Thoracic aorta (tissue), 2 donors: Measurements from ENCODE around the gene PCDHGB5. TPM values are rescaled to one million over a fixed set of nuclear protein-coding genes. Genes with fewer than 3 reads are reported as not detected.
A peak's percentile ranks its signal among the peaks of the same experiment; 100 is the strongest.

Source experiments
- ATAC-seq: fragments of 150-250 bp; one replicate; pipeline ENCODE4 v1.8.0; 2017; ENCODE audit warnings: low read depth; ENCODE audit not compliant: insufficient number of reproducible peaks, low FRiP score
- DNase-seq: peaks from one replicate; pipeline ENCODE4 v3.0.0-alpha.2; 2020; ENCODE audit warnings: low spot score
- H3K27ac ChIP-seq, 2 donors: fragments of 200-600 bp; sonication (generic); 1 replicate in 1 of 2; 2 replicates in 1 of 2; pipeline ENCODE4 v1.5.1; 2016; ENCODE audit warnings: mild to moderate bottlenecking in 2 of 2, moderate library complexity in 2 of 2
- H3K27me3 ChIP-seq: fragments of 200-600 bp; sonication (generic); replicated peaks from 2 replicates; pipeline ENCODE4 v1.6.0; 2016; ENCODE audit warnings: mild to moderate bottlenecking; ENCODE audit not compliant: insufficient read depth
- H3K36me3 ChIP-seq: fragments of 200-600 bp; sonication (generic); one replicate; pipeline ENCODE4 v1.5.1; 2016
- H3K4me1 ChIP-seq, 2 donors: fragments of 200-600 bp; sonication (generic); 1 replicate in 1 of 2; 2 replicates in 1 of 2; pipeline versions ENCODE4 v1.5.1 to v1.6.0; 2016; ENCODE audit warnings: low read depth in 2 of 2, mild to moderate bottlenecking in 1 of 2; ENCODE audit not compliant: control insufficient read depth in 1 of 2
- H3K4me3 ChIP-seq: fragments of 200-600 bp; sonication (generic); 2 replicates; pipeline ENCODE4 v1.5.1; 2016; ENCODE audit warnings: mild to moderate bottlenecking
- H3K9me3 ChIP-seq: fragments of 200-600 bp; sonication (generic); 2 replicates; pipeline ENCODE4 v1.5.1; 2016
- total RNA-seq, 2 donors: library from RNA; depleted of rRNA; stranded (reverse); fragments of >200 nt; gene quantifications; one replicate each; pipeline versions ENCODE4 v1.1.0 to v1.2.3, GENCODE V29; 2016
- TF ChIP-seq, protein P1 (sequence below): fragments of 200-600 bp; sonication (generic); IDR thresholded peaks from one replicate; pipeline ENCODE4 v1.5.1; 2019; ENCODE audit warnings: antibody characterized with exemption

Gene PCDHGB5
- total RNA-seq, 2 donors from 2014 or later, result 20.8 to 26.3 TPM

GRCh38 chr5:141356133-141356532 lies 41.6 kb upstream of the PCDHGB5 start:
- no peaks in the 10 kb centered on the region for H3K27me3 ChIP-seq
- H3K4me3 ChIP-seq, result no peak overlapping the region
- ATAC-seq (no peak), DNase-seq (no peak)
- H3K4me1 ChIP-seq, result no peaks in the 10 kb centered on the region
- H3K9me3 ChIP-seq, result peaks cover 85% of the 10 kb centered on the region
- no peaks in the 10 kb centered on the region for H3K36me3 ChIP-seq
- no peak overlapping the region for H3K27ac ChIP-seq
- TF ChIP-seq, protein P1, sequence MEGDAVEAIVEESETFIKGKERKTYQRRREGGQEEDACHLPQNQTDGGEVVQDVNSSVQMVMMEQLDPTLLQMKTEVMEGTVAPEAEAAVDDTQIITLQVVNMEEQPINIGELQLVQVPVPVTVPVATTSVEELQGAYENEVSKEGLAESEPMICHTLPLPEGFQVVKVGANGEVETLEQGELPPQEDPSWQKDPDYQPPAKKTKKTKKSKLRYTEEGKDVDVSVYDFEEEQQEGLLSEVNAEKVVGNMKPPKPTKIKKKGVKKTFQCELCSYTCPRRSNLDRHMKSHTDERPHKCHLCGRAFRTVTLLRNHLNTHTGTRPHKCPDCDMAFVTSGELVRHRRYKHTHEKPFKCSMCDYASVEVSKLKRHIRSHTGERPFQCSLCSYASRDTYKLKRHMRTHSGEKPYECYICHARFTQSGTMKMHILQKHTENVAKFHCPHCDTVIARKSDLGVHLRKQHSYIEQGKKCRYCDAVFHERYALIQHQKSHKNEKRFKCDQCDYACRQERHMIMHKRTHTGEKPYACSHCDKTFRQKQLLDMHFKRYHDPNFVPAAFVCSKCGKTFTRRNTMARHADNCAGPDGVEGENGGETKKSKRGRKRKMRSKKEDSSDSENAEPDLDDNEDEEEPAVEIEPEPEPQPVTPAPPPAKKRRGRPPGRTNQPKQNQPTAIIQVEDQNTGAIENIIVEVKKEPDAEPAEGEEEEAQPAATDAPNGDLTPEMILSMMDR, result no peak

GRCh38 chr5:141356950-141357349 lies 40.8 kb upstream of the PCDHGB5 start:
- H3K36me3 ChIP-seq, result no peaks in the 10 kb centered on the region
- no peaks in the 10 kb centered on the region for H3K4me1 ChIP-seq
- no peak overlapping the region for H3K27ac ChIP-seq
- TF ChIP-seq, protein P1, result no peak
- DNase-seq (no peak), ATAC-seq (no peak)
- no peaks in the 10 kb centered on the region for H3K27me3 ChIP-seq
- H3K4me3 ChIP-seq, result no peak overlapping the region
- peaks cover 84% of the 10 kb centered on the region for H3K9me3 ChIP-seq

DNA sequence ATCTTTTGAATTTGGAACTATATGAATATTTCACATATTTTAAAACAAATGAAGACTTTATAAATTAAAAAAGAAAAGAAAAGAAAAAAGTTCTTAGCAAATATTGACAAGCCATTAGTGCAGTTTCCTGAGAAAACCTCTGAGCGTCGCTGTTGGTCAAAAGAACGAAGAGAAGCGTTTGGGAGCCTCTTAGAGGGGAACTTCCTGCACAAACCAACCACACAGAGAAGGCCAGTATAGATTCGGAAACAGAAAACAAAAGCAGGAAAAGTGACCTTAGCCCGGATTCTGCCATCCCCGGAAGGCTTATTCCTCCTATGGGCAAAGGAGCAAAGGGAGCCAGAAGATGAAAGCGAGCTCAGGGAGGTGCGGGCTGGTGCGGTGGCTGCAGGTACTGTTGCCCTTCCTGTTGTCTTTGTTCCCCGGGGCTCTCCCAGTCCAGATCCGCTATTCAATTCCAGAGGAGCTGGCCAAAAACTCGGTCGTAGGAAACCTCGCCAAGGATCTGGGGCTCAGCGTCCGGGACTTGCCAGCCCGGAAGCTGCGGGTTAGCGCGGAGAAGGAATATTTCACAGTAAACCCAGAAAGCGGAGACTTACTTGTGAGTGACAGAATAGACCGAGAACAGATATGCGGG lies 37.8 kb upstream of the PCDHGB5 start, which contains the start of gene PCDHGB2:
Gene PCDHGB2 (plus strand): TSS at position 205 of the 637 bp plus-strand sequence. CDS start 142 bp downstream, at position 347.
- Histone ChIP-seq H3K9me3 (peaks cover 89% of the 10 kb centered on the region), H3K27me3 (no peaks in the 10 kb centered on the region), H3K4me3 (peak within 1 kb of the TSS; percentile 60), H3K27ac (no peak within 1 kb of the TSS), H3K36me3 (no peaks in the 10 kb centered on the region), H3K4me1 (no peaks in the 10 kb centered on the region)
- DNase-seq (no peak), ATAC-seq (no peak)
- TF ChIP-seq, protein P1, result no peak

- TF ChIP-seq, protein P1, result no peak
- Histone ChIP-seq H3K27ac (no peak overlapping the region), H3K27me3 (no peaks in the 10 kb centered on the region), H3K9me3 (peaks cover 89% of the 10 kb centered on the region), H3K4me3 (peak overlapping the region; percentile 60), H3K36me3 (no peaks in the 10 kb centered on the region), H3K4me1 (no peaks in the 10 kb centered on the region)
- DNase-seq, result no peak
- ATAC-seq, result no peak
Observed at GRCh38 chr5:141360685-141361084, 37.1 kb upstream of the PCDHGB5 start.

DNA sequence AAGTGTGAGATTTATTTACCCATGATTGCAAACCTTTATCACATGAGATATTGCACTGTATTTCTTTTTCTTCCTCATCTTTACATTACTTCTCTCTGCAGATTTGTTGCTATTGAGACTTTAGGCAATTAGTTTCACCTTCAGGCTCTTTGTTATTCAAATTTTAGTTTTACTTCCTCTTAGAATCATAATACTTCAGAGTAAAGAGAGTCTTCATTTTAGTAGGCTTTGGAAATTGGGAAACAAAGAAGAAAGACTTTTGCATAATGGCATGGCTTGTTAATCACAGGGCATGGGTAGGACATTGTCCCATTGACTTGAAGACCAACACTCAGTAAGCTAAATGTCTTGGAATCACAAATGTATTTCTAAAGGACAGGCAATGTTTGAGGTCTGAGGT lies 35.0 kb upstream of the PCDHGB5 start:
- H3K27ac ChIP-seq, result no peak overlapping the region
- TF ChIP-seq, protein P1, result no peak
- H3K4me3 ChIP-seq, result no peak overlapping the region
- no peaks in the 10 kb centered on the region for H3K27me3 ChIP-seq
- ATAC-seq, result no peak
- H3K4me1 ChIP-seq, result no peaks in the 10 kb centered on the region
- no peak for DNase-seq
- H3K36me3 ChIP-seq, result no peaks in the 10 kb centered on the region
- H3K9me3 ChIP-seq, result peaks cover 90% of the 10 kb centered on the region
